ENCODE measurements around the gene CPEB2.

CPEB2 gene

GRCh38 chr4:15034071-15034764, 31.9 kb downstream of the CPEB2 start:
- H3K4me3 ChIP-seq (ENCODE audit: low read length): no peak overlapping the region
- H3K9me3 ChIP-seq (ENCODE audit: control insufficient read depth, low read length): no peaks in the 10 kb centered on the region
- no peaks in the 10 kb centered on the region for H3K36me3 ChIP-seq (ENCODE audit: control insufficient read depth, insufficient read depth, low read length)
- no peak overlapping the region for H3K9ac ChIP-seq (ENCODE audit: low read length)
- H3K4me1 ChIP-seq (ENCODE audit: control insufficient read depth, insufficient read depth, low read length): no peaks in the 10 kb centered on the region
- no peaks in the 10 kb centered on the region for H3K27me3 ChIP-seq (ENCODE audit: control insufficient read depth, insufficient read depth, low read length)

- no peaks in the 10 kb centered on the region for H3K9me3 ChIP-seq (ENCODE audit: control insufficient read depth, low read length)
- no peak overlapping the region for H3K4me3 ChIP-seq (ENCODE audit: low read length)
- H3K27me3 ChIP-seq (ENCODE audit: control insufficient read depth, insufficient read depth, low read length): no peaks in the 10 kb centered on the region
- H3K36me3 ChIP-seq (ENCODE audit: control insufficient read depth, insufficient read depth, low read length): no peaks in the 10 kb centered on the region
- H3K9ac ChIP-seq (ENCODE audit: low read length): no peak overlapping the region
- no peaks in the 10 kb centered on the region for H3K4me1 ChIP-seq (ENCODE audit: control insufficient read depth, insufficient read depth, low read length)
Observed at GRCh38 chr4:15035159-15035558, 32.9 kb downstream of the CPEB2 start.

GRCh38 chr4:15037923-15038541, 35.8 kb downstream of the CPEB2 start:
- Histone ChIP-seq H3K4me1 (ENCODE audit: control insufficient read depth, insufficient read depth, low read length) (no peaks in the 10 kb centered on the region), H3K9me3 (ENCODE audit: control insufficient read depth, low read length) (no peaks in the 10 kb centered on the region), H3K27me3 (ENCODE audit: control insufficient read depth, insufficient read depth, low read length) (no peaks in the 10 kb centered on the region), H3K4me3 (ENCODE audit: low read length) (no peak overlapping the region), H3K9ac (ENCODE audit: low read length) (no peak overlapping the region), H3K36me3 (ENCODE audit: control insufficient read depth, insufficient read depth, low read length) (no peaks in the 10 kb centered on the region)

- no peaks in the 10 kb centered on the region for H3K9me3 ChIP-seq (ENCODE audit: control insufficient read depth, low read length)
- no peaks in the 10 kb centered on the region for H3K27me3 ChIP-seq (ENCODE audit: control insufficient read depth, insufficient read depth, low read length)
- H3K4me1 ChIP-seq (ENCODE audit: control insufficient read depth, insufficient read depth, low read length): no peaks in the 10 kb centered on the region
- no peak overlapping the region for H3K4me3 ChIP-seq (ENCODE audit: low read length)
- no peaks in the 10 kb centered on the region for H3K36me3 ChIP-seq (ENCODE audit: control insufficient read depth, insufficient read depth, low read length)
- H3K9ac ChIP-seq (ENCODE audit: low read length): no peak overlapping the region
Observed at GRCh38 chr4:15040916-15041463, 38.7 kb downstream of the CPEB2 start.

- H3K9ac ChIP-seq (ENCODE audit: low read length): no peak overlapping the region
- no peaks in the 10 kb centered on the region for H3K36me3 ChIP-seq (ENCODE audit: control insufficient read depth, insufficient read depth, low read length)
- no peak overlapping the region for H3K4me3 ChIP-seq (ENCODE audit: low read length)
- no peaks in the 10 kb centered on the region for H3K27me3 ChIP-seq (ENCODE audit: control insufficient read depth, insufficient read depth, low read length)
- H3K9me3 ChIP-seq (ENCODE audit: control insufficient read depth, low read length): no peaks in the 10 kb centered on the region
- no peaks in the 10 kb centered on the region for H3K4me1 ChIP-seq (ENCODE audit: control insufficient read depth, insufficient read depth, low read length)
Observed at GRCh38 chr4:15042529-15043167, 40.4 kb downstream of the CPEB2 start.

- H3K36me3 ChIP-seq (ENCODE audit: control insufficient read depth, insufficient read depth, low read length): no peaks in the 10 kb centered on the region
- H3K9ac ChIP-seq (ENCODE audit: low read length): no peak overlapping the region
- H3K4me3 ChIP-seq (ENCODE audit: low read length): no peak overlapping the region
- H3K4me1 ChIP-seq (ENCODE audit: control insufficient read depth, insufficient read depth, low read length): no peaks in the 10 kb centered on the region
- no peaks in the 10 kb centered on the region for H3K27me3 ChIP-seq (ENCODE audit: control insufficient read depth, insufficient read depth, low read length)
- no peaks in the 10 kb centered on the region for H3K9me3 ChIP-seq (ENCODE audit: control insufficient read depth, low read length)
Observed at GRCh38 chr4:15043226-15043625, 40.9 kb downstream of the CPEB2 start.

GRCh38 chr4:15043922-15044321, 41.6 kb downstream of the CPEB2 start:
- H3K27me3 ChIP-seq (ENCODE audit: control insufficient read depth, insufficient read depth, low read length): no peaks in the 10 kb centered on the region
- no peak overlapping the region for H3K4me3 ChIP-seq (ENCODE audit: low read length)
- H3K4me1 ChIP-seq (ENCODE audit: control insufficient read depth, insufficient read depth, low read length): no peaks in the 10 kb centered on the region
- H3K36me3 ChIP-seq (ENCODE audit: control insufficient read depth, insufficient read depth, low read length): no peaks in the 10 kb centered on the region
- H3K9me3 ChIP-seq (ENCODE audit: control insufficient read depth, low read length): no peaks in the 10 kb centered on the region
- no peak overlapping the region for H3K9ac ChIP-seq (ENCODE audit: low read length)

- no peaks in the 10 kb centered on the region for H3K27me3 ChIP-seq (ENCODE audit: control insufficient read depth, insufficient read depth, low read length)
- no peaks in the 10 kb centered on the region for H3K9me3 ChIP-seq (ENCODE audit: control insufficient read depth, low read length)
- H3K4me3 ChIP-seq (ENCODE audit: low read length): no peak overlapping the region
- peaks cover 4% of the 10 kb centered on the region for H3K36me3 ChIP-seq (ENCODE audit: control insufficient read depth, insufficient read depth, low read length)
- no peak overlapping the region for H3K9ac ChIP-seq (ENCODE audit: low read length)
- H3K4me1 ChIP-seq (ENCODE audit: control insufficient read depth, insufficient read depth, low read length): no peaks in the 10 kb centered on the region
Observed at GRCh38 chr4:15054541-15054940, 52.3 kb downstream of the CPEB2 start.

- Histone ChIP-seq H3K9ac (ENCODE audit: low read length) (no peak overlapping the region), H3K4me3 (ENCODE audit: low read length) (no peak overlapping the region), H3K9me3 (ENCODE audit: control insufficient read depth, low read length) (no peaks in the 10 kb centered on the region), H3K4me1 (ENCODE audit: control insufficient read depth, insufficient read depth, low read length) (no peaks in the 10 kb centered on the region), H3K27me3 (ENCODE audit: control insufficient read depth, insufficient read depth, low read length) (no peaks in the 10 kb centered on the region), H3K36me3 (ENCODE audit: control insufficient read depth, insufficient read depth, low read length) (peaks cover 4% of the 10 kb centered on the region)
Observed at GRCh38 chr4:15060213-15060612, 57.9 kb downstream of the CPEB2 start.

- no peaks in the 10 kb centered on the region for H3K4me1 ChIP-seq (ENCODE audit: control insufficient read depth, insufficient read depth, low read length)
- no peaks in the 10 kb centered on the region for H3K27me3 ChIP-seq (ENCODE audit: control insufficient read depth, insufficient read depth, low read length)
- H3K36me3 ChIP-seq (ENCODE audit: control insufficient read depth, insufficient read depth, low read length): peaks cover 4% of the 10 kb centered on the region
- no peak overlapping the region for H3K4me3 ChIP-seq (ENCODE audit: low read length)
- H3K9me3 ChIP-seq (ENCODE audit: control insufficient read depth, low read length): no peaks in the 10 kb centered on the region
- H3K9ac ChIP-seq (ENCODE audit: low read length): no peak overlapping the region
Observed at GRCh38 chr4:15063341-15063740, 61.1 kb downstream of the CPEB2 start.

- Histone ChIP-seq H3K9me3 (ENCODE audit: control insufficient read depth, low read length) (no peaks in the 10 kb centered on the region), H3K27me3 (ENCODE audit: control insufficient read depth, insufficient read depth, low read length) (no peaks in the 10 kb centered on the region), H3K4me1 (ENCODE audit: control insufficient read depth, insufficient read depth, low read length) (no peaks in the 10 kb centered on the region), H3K4me3 (ENCODE audit: low read length) (no peak overlapping the region), H3K36me3 (ENCODE audit: control insufficient read depth, insufficient read depth, low read length) (no peaks in the 10 kb centered on the region), H3K9ac (ENCODE audit: low read length) (no peak overlapping the region)
Observed at GRCh38 chr4:15065516-15065915, 63.2 kb downstream of the CPEB2 start.

- no peak overlapping the region for H3K9ac ChIP-seq (ENCODE audit: low read length)
Observed at GRCh38 chr4:15066140-15066539, 63.9 kb downstream of the CPEB2 start.

More at GRCh38 chr4:15066140-15066539, 63.9 kb downstream of the CPEB2 start:
- no peak overlapping the region for H3K4me3 ChIP-seq (ENCODE audit: low read length)
- no peaks in the 10 kb centered on the region for H3K9me3 ChIP-seq (ENCODE audit: control insufficient read depth, low read length)
- H3K36me3 ChIP-seq (ENCODE audit: control insufficient read depth, insufficient read depth, low read length): no peaks in the 10 kb centered on the region
- no peaks in the 10 kb centered on the region for H3K4me1 ChIP-seq (ENCODE audit: control insufficient read depth, insufficient read depth, low read length)
- no peaks in the 10 kb centered on the region for H3K27me3 ChIP-seq (ENCODE audit: control insufficient read depth, insufficient read depth, low read length)

All from mucosa of stomach (tissue), 1 donor.